HEK293 (cell line): Measurements from ENCODE around the gene DMGDH.

Experiments used
- CTCF ChIA-PET: fragments of 350-600 bp; formaldehyde crosslinking; extraction: SDS; loops from one replicate; lab custom pipeline; 2021; ENCODE audit warnings: antibody characterized with exemption; lab: Yijun Ruan, JAX
- POLR2A ChIA-PET: fragments of 300-600 bp; formaldehyde crosslinking; extraction: SDS; loops from one replicate; lab custom pipeline; 2020; ENCODE audit warnings: antibody characterized with exemption, inconsistent platforms; lab: Yijun Ruan, JAX
- H3K27ac ChIP-seq: fragments of 200-500 bp; sonication (Bioruptor generic); 2 replicates; pipeline ENCODE4 v1.5.1; 2014; ENCODE audit warnings: low read depth, low read length, control low read depth, inconsistent platforms; ENCODE audit errors: extremely low read depth
- H3K36me3 ChIP-seq, 2 experiments: fragments of 200-500 bp in 1 of 2; sonication (Bioruptor generic) in 1 of 2; 1 replicate in 1 of 2; 2 replicates in 1 of 2; pipeline ENCODE4 v1.5.1; 2014 to 2017; ENCODE audit warnings: inconsistent platforms in 2 of 2, low read length in 2 of 2; ENCODE audit not compliant: control insufficient read depth in 2 of 2, insufficient read depth in 1 of 2
- H3K4me1 ChIP-seq: fragments of 200-500 bp; sonication (Bioruptor generic); 2 replicates; pipeline ENCODE4 v1.5.1; 2014; ENCODE audit warnings: mild to moderate bottlenecking, low read length, inconsistent platforms; ENCODE audit not compliant: control insufficient read depth, insufficient read depth
- H3K4me3 ChIP-seq: 2 replicates; pipeline ENCODE4 v1.5.1; 2011; ENCODE audit warnings: low read depth, mild to moderate bottlenecking, control low read depth, low read length, moderate library complexity
- H3K9me3 ChIP-seq: fragments of 200-500 bp; sonication (Bioruptor generic); 2 replicates; pipeline ENCODE4 v1.5.1; 2014; ENCODE audit warnings: low read depth, low read length, inconsistent platforms; ENCODE audit not compliant: control insufficient read depth, insufficient read depth
- AEBP2 ChIP-seq: fragments of 450-650 bp; formaldehyde crosslinking; IDR thresholded peaks from 2 replicates; pipeline ENCODE4 v1.5.1; 2016; ENCODE audit warnings: missing biosample characterization, missing genetic modification characterization, borderline replicate concordance
- MEIS1 ChIP-seq: sonication (generic); formaldehyde crosslinking; IDR thresholded peaks from 2 replicates; pipeline ENCODE4 v1.8.1; 2022; ENCODE audit warnings: missing genetic modification reagents, mild to moderate bottlenecking, borderline replicate concordance
- OVOL3 ChIP-seq: fragments of 450-650 bp; formaldehyde crosslinking; IDR thresholded peaks from 2 replicates; pipeline ENCODE4 v1.5.1; 2016; ENCODE audit warnings: missing biosample characterization, missing genetic modification characterization
- PATZ1 ChIP-seq: fragments of 450-650 bp; formaldehyde crosslinking; IDR thresholded peaks from 2 replicates; pipeline ENCODE4 v1.5.1; 2016; ENCODE audit warnings: missing biosample characterization, missing genetic modification characterization
- PRDM2 ChIP-seq: fragments of 450-650 bp; formaldehyde crosslinking; IDR thresholded peaks from 2 replicates; pipeline ENCODE4 v1.5.1; 2016; ENCODE audit warnings: missing biosample characterization, missing genetic modification characterization, borderline replicate concordance
- SP7 ChIP-seq: fragments of 450-650 bp; formaldehyde crosslinking; IDR thresholded peaks from 2 replicates; pipeline ENCODE4 v1.5.1; 2016; ENCODE audit warnings: missing biosample characterization, missing genetic modification characterization
- YY1 ChIP-seq: fragments of 450-650 bp; formaldehyde crosslinking; IDR thresholded peaks from 2 replicates; pipeline ENCODE4 v1.5.1; 2018; ENCODE audit warnings: missing biosample characterization, missing genetic modification characterization
- ZBTB8A ChIP-seq: fragments of 450-650 bp; formaldehyde crosslinking; IDR thresholded peaks from 2 replicates; pipeline ENCODE4 v1.5.1; 2016; ENCODE audit warnings: missing biosample characterization, missing genetic modification characterization
- ZIC2 ChIP-seq: fragments of 450-650 bp; formaldehyde crosslinking; IDR thresholded peaks from 2 replicates; pipeline ENCODE4 v1.5.1; 2016; ENCODE audit warnings: missing biosample characterization, missing genetic modification characterization
- ZNF10 ChIP-seq: fragments of 450-650 bp; formaldehyde crosslinking; IDR thresholded peaks from 2 replicates; pipeline ENCODE4 v1.5.1; 2017; ENCODE audit warnings: missing biosample characterization, missing genetic modification characterization
- ZNF146 ChIP-seq: fragments of 450-650 bp; formaldehyde crosslinking; IDR thresholded peaks from 2 replicates; pipeline ENCODE4 v1.5.1; 2016; ENCODE audit warnings: missing biosample characterization, missing genetic modification characterization
- ZNF175 ChIP-seq: fragments of 450-650 bp; formaldehyde crosslinking; IDR thresholded peaks from 2 replicates; pipeline ENCODE4 v1.5.1; 2016; ENCODE audit warnings: missing biosample characterization, missing genetic modification characterization
- ZNF404 ChIP-seq: fragments of 450-650 bp; formaldehyde crosslinking; IDR thresholded peaks from 2 replicates; pipeline ENCODE4 v1.5.1; 2017; ENCODE audit warnings: missing biosample characterization, missing genetic modification characterization
- ZNF548 ChIP-seq: fragments of 450-650 bp; formaldehyde crosslinking; IDR thresholded peaks from 2 replicates; pipeline ENCODE4 v1.5.1; 2016; ENCODE audit warnings: missing biosample characterization, missing genetic modification characterization
- ZNF561 ChIP-seq: fragments of 450-650 bp; IDR thresholded peaks from 2 replicates; pipeline ENCODE4 v1.5.1; 2018; ENCODE audit warnings: missing biosample characterization, missing genetic modification characterization, borderline replicate concordance
- ZNF580 ChIP-seq: fragments of 450-650 bp; formaldehyde crosslinking; IDR thresholded peaks from 2 replicates; pipeline ENCODE4 v1.5.1; 2016; ENCODE audit warnings: missing biosample characterization, missing genetic modification characterization
- ZNF660 ChIP-seq: fragments of 450-650 bp; IDR thresholded peaks from 2 replicates; pipeline ENCODE4 v1.5.1; 2018; ENCODE audit warnings: missing biosample characterization, mild to moderate bottlenecking, missing genetic modification characterization
- ZSCAN30 ChIP-seq: fragments of 450-650 bp; IDR thresholded peaks from 2 replicates; pipeline ENCODE4 v1.5.1; 2018; ENCODE audit warnings: missing biosample characterization, mild to moderate bottlenecking, missing genetic modification characterization, moderate library complexity
- TF ChIP-seq, protein P1 (sequence below): fragments of 450-650 bp; formaldehyde crosslinking; conservative IDR thresholded peaks from 2 replicates; pipeline ENCODE4 v1.5.1; 2016; ENCODE audit warnings: low read depth, missing biosample characterization, missing genetic modification characterization

DMGDH gene

DNA sequence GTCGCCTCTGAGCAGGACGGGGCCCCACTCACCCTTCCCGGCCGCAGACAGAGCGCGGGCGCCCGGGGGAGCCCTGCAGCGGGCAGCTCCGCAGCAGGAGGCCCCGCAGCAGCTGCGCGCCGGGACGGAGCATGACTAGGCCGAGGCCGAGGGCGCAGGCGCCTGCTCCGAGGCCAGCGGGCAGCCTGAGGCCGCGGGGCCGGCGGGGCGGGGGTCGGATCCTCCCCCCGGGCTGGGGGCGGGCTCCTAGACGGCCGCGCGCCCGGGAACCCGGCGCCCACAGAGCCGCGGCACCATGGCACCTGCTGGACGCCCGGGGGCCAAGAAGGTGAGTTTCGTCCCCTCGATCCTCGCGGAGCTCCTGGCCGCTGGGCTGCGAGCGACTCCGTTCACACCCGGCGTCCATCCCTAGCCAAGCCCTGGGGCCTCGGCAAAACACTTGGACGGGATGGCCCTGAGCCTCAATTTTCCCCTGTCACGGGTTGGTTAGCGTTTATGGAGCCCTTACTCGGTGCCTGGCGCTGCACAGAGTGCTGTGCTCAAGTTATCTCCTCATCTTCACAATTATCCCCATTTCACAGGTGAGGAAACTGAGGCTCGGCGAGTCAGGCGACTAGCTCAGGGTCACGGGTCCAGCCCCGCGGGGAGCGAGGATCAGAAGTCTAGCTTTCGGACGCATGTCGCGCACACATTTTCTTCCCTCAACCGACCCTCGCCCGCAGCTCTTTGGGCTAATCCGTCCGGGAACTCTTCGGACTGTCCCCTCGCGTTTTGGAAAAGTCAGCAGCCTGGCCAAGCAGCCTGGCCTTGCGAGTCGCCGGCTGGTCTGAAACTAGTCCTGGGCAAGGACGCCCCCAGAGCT, at the start of gene DMGDH, which contains the start of gene BHMT2:
TSS of gene DMGDH (minus strand) at position 187 of the 862 bp plus-strand sequence. CDS start at position 133, 54 bp downstream.
TSS of gene BHMT2 (plus strand) at position 280 of the 862 bp plus-strand sequence. CDS start at position 296, 16 bp downstream.
- CTCF ChIA-PET: interaction anchor here (1.4 kb wide), 1 partner anchor 45 kb away, joined by 3 read pairs; no protein-coding TSS in a partner anchor
- POLR2A ChIA-PET: no interaction called here
- Histone ChIP-seq H3K27ac (no peak within 1 kb of the TSS), H3K36me3 (no peaks in the 10 kb centered on the region), H3K4me1 (no peaks in the 10 kb centered on the region), H3K4me3 (no peak within 1 kb of the TSS), H3K9me3 (no peaks in the 10 kb centered on the region)
- TF ChIP-seq ZSCAN30 (tag by site-specific recombination): no peak
- no peak for TF ChIP-seq ZIC2 (tag by site-specific recombination)
- no peak for TF ChIP-seq ZNF146 (tag by site-specific recombination)
- no peak for TF ChIP-seq OVOL3 (tag by site-specific recombination)
- TF ChIP-seq ZNF548 (tag by site-specific recombination): no peak
- no peak for TF ChIP-seq ZNF561 (tag by site-specific recombination)
- no peak for TF ChIP-seq ZNF175 (tag by site-specific recombination)
- TF ChIP-seq ZBTB8A: no peak
- TF ChIP-seq AEBP2 (tag by site-specific recombination): no peak
- no peak for TF ChIP-seq PATZ1 (tag by site-specific recombination)
- no peak for TF ChIP-seq ZNF660
- TF ChIP-seq, protein P1, sequence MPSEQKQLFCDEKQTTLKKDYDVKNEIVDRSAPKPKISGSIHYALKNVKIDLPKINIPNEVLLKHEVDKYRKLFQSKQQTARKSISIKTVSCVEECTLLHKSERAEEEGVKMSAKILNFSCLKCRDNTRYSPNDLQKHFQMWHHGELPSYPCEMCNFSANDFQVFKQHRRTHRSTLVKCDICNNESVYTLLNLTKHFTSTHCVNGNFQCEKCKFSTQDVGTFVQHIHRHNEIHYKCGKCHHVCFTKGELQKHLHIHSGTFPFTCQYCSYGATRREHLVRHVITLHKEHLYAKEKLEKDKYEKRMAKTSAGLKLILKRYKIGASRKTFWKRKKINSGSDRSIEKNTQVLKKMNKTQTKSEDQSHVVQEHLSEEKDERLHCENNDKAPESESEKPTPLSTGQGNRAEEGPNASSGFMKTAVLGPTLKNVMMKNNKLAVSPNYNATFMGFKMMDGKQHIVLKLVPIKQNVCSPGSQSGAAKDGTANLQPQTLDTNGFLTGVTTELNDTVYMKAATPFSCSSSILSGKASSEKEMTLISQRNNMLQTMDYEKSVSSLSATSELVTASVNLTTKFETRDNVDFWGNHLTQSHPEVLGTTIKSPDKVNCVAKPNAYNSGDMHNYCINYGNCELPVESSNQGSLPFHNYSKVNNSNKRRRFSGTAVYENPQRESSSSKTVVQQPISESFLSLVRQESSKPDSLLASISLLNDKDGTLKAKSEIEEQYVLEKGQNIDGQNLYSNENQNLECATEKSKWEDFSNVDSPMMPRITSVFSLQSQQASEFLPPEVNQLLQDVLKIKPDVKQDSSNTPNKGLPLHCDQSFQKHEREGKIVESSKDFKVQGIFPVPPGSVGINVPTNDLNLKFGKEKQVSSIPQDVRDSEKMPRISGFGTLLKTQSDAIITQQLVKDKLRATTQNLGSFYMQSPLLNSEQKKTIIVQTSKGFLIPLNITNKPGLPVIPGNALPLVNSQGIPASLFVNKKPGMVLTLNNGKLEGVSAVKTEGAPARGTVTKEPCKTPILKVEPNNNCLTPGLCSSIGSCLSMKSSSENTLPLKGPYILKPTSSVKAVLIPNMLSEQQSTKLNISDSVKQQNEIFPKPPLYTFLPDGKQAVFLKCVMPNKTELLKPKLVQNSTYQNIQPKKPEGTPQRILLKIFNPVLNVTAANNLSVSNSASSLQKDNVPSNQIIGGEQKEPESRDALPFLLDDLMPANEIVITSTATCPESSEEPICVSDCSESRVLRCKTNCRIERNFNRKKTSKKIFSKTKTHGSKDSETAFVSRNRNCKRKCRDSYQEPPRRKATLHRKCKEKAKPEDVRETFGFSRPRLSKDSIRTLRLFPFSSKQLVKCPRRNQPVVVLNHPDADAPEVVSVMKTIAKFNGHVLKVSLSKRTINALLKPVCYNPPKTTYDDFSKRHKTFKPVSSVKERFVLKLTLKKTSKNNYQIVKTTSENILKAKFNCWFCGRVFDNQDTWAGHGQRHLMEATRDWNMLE: no peak
- TF ChIP-seq MEIS1 (CRISPR knock-in tag): no peak
- TF ChIP-seq YY1 (tag by site-specific recombination): no peak
- TF ChIP-seq ZNF580 (tag by site-specific recombination): no peak
- no peak for TF ChIP-seq PRDM2 (tag by site-specific recombination)
- TF ChIP-seq ZNF10: no peak
- no peak for TF ChIP-seq ZNF404 (tag by site-specific recombination)
- TF ChIP-seq SP7 (tag by site-specific recombination): no peak
